ENCODE results near the gene HOXC11.

Gene HOXC11

DNA sequence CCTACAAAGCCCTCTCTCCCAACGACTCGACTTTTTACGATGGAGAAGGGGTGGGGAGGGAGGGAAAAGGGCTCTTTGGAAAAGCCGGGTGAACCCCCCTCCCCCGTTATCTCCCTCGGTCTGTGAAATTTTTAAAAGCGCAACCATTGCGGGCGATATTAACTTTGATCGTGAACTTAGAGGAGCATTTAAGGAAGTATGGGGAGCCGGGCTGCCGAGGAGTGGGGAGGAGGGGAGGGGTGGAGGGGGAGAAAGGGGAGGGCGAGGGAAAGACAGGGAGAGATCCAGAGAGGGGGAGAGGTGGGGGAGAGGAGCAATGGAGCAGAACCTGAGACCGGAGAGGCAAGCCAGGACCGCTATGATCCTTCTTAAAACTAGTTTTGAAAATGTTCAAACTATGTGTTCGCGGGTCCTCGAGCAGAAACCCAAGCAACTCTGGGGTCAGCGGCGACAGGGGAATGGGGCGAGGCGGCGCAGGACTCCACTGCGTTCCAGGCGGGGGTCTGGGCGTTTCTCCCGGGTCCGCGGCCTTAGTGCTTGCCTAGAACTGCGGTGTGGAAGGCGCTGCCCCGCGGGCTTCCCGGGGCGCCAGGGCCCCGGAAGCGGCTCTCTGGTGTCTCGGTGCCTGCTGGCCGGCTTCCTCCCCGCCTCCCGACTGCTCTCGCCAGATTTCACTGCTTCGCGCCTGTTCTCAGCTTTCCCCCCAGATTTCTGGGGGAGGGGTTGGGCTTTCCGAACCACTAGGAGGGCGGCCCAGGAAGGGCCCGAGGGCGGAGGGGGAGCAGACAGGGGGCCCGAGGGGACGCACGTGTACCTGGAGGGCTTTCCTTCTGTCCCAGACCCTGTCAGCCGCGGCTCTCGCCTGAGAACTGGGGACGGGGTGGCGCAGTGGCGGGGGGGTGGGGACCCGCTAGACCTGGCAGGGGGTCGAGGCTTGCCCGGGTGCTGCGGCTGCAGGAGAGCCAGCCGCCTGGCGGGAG, 1.4 kb downstream of the HOXC11 start, which contains the start of gene HOTAIR:
Gene HOTAIR (minus strand): TSS at position 871 of the 980 bp plus-strand sequence.
- no peak for DNase-seq

DNA sequence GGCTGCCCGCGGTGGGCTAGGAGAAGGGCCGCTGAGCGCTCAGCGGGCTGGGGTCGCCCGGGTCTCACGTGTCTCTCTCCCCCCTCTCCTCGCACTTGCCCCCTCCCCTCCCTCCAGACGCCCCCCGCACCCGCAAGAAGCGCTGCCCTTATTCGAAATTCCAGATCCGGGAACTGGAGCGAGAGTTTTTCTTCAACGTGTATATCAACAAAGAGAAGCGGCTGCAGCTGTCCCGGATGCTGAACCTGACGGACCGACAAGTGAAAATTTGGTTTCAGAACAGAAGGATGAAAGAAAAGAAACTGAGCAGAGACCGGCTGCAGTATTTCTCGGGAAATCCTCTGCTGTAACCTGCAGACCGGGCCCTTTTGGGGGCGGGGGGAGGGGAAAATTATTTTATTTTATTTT, 2.1 kb downstream of the HOXC11 start:
- DNase-seq, result no peak

DNA sequence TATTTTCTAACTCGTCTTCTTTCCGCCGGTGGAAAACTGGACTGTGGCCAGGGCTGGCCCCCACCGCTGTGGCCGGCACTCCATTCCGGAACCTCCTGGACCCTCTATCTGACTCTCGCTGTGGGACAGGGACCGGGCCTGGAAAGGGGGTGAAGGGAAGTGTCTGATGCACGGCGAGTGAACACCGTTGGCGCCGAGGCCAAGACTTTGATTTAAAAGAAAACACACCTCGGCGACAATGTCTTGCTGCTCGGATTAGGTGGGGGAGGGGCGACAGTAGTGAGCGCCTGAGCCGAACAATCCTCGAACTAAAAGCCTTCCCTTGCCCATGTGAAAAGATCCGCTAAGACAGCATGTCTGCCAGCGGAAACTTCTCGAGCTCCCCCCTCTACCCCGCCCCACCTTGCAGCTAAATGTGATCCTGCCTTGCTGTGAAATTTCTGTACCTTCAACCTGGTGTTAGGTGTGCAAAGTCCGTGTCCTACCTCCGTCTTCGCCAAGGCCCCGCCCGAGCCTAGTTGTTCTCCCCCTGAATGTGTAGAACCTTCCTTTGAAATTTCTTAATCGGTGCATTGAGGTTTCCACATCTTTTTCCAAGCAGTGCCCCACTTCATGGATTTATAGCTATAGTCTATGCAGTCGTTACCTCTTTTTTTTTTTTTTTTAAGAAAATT, 2.7 kb downstream of the HOXC11 start:
- DNase-seq, result no peak

GRCh38 chr12:53976172-53976822, 3.4 kb downstream of the HOXC11 start:
- DNase-seq, result no peak

DNA sequence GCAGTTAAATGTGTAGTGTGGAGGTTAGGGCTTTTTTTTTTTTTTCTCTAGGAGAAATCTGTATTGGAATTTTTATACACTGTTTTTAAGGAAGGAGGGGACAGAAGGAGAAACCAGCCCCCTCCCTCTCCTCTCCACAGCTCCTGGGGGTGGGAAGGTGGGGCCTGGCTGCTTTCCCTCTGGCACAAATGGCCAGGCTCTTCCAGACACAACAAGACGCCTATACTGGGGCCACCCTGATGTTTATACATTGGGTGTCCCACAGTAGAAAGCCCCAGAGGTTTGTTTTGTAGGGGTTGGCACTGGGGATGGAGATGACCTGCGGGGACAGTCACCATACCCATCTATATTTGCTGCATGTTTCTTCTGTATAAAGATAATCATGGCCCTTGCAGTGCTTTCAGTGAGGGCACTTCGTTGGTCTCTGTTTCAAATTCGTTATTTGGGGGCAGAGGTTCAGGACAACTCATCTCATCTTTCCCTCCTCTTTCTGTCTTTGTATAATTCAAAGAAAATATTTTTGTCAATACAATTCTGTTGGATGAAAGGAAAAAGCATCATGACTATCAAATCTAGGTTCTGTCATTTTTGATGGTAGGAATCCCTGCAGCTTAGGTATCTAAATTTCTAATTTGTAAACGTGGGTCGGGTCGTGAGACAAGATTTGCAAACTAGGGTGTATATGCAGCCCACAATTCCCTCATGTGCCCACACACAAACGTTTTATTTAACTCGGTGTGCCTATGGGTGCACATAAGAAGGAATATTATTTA, 4.1 kb downstream of the HOXC11 start:
- no peak for DNase-seq

GRCh38 chr12:53977596-53978445, 4.9 kb downstream of the HOXC11 start:
- no peak for DNase-seq

- DNase-seq, result no peak
Measured at GRCh38 chr12:53978477-53979356, 5.8 kb downstream of the HOXC11 start.

GRCh38 chr12:53980104-53980801, 7.3 kb downstream of the HOXC11 start:
- no peak for DNase-seq

DNA sequence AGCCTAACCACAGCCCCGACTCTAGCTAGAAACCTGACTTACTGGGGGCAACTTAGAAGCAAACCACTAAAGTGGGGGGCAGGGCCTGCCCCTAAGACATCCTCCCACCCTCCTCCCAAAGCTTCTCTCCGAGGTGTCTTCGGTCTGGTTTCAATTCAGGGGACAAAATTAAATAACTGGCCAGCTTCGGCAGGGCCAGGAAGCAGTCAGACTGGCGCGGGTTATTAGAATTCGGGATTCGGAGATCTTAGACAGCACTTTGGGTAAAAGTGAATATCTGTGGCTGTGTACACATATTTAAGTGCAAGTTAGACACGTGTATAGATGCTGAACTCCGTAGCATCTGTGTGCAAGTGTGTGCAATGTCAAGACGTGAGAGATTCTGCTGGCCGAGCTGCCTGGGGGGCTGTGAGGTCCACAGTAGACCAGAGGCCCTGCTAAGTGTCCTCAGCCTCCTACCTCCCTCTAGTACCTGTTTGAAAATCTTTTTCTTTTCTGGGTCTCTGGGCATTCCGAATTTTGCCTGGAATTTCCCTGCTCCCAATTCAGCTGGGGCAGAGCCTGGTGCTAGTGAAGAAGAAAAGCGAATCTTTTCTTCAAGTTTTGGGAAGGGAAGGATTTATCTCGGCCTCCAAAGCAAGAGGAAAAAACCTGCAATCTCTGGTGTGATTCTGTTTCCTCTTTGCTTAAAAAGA, 8.0 kb downstream of the HOXC11 start:
- DNase-seq, result no peak

DNA sequence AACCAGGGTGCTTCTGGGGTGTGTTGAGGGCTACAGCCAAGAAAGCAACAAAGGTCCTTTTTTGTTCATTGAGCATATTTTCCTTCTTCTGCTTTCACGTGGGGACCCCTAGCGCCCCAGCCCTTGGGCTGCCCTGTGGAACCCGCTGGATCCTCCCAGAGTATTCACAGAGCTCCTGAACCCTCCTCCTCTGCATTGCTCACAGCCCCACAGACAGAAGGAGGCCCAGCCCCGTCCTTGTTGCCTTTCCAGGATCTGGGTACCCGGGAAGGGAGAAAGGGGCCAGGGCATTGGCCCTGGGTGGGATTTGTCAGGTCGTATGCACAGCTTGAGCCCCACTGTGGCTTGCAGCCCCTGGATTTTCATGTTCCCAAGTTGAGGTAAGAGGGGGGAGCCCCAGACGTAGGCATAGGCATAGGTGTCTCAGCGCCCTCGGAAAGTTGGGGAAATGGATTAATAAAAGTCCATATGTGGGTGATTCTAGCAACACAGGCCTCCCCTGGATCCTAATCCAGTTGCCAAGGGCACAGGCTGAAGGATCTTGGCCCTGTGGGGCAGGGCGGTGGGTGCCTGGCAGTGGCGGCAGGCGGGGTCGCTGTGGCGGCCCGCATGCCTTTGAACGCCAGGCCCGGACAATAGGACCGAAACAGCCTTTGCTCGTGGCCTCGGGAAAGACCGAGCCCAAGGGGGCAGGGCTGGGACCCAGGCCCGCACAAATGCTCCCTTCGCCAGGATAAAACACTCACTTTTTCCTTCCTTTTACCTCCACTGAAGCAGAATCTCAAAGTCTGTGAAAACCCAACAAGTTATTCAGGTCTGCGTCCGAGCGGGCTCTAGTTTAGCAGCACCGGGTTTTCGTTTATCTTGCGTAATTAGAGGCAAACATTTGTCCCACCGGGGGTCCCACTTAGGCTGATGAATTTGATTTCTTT, 9.0 kb downstream of the HOXC11 start:
- no peak for DNase-seq

DNA sequence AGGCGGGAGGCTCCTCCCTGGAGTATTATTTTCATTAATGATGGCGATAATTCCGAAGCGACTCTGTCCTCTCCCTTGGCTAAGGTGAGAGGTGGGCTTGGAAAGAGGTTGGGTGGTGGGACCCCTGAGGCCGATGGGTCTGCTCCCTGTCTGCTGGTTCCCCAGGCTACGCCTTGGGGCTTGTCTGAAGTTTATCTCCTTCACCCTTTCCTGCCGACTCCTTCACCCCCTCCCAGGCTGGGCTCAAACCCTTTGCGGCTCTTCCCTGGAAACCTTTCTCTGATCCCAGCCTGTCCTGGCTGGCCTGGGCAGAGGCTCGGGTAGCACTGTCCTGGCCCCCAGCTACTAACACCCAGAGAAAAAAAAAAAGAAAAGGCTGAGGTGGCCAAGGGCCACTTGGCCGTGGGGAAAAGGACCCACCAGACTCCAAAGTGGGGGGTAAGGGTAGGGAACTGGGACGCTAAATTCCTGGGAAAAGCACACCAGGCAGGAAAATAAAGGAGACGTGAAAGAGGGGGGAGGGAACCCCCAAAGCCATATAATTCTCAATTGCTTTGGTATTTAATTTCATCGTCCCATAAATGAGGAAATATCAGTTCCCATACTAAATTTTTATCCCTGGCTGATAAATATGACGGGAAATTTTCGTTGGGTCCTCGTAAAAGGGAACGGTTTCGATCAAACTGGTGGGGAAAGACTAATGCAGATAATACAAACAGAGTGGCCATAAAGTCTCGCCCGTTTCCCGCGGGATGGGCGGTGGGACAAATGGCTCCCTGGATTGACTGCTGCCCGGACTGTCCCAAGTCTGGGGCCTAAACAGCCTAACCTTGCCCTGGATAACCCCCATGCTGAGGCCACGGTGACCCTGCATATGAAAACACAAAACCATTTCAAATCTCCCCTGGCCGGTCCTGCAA, 10.0 kb downstream of the HOXC11 start:
- no peak for DNase-seq

DNA sequence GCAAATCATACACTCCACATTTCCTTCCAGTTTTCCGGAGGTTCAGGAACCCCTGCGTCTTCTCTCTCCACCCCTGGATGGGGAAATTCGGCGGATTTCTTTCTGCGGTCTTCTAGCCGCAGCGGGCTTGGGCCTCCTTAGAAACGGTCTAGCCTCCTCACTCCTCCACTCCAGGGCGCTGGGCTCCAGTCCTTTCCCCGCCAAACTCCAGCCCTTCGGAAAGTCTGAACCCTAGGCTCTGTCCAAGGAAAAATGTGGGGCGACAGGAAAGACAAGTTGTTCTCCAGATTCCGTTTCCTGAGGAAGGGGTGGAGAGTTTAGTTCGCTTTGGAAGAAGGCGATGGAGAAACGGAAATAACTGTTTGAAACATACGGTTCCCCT, 10.6 kb downstream of the HOXC11 start:
- no peak for DNase-seq

DNA sequence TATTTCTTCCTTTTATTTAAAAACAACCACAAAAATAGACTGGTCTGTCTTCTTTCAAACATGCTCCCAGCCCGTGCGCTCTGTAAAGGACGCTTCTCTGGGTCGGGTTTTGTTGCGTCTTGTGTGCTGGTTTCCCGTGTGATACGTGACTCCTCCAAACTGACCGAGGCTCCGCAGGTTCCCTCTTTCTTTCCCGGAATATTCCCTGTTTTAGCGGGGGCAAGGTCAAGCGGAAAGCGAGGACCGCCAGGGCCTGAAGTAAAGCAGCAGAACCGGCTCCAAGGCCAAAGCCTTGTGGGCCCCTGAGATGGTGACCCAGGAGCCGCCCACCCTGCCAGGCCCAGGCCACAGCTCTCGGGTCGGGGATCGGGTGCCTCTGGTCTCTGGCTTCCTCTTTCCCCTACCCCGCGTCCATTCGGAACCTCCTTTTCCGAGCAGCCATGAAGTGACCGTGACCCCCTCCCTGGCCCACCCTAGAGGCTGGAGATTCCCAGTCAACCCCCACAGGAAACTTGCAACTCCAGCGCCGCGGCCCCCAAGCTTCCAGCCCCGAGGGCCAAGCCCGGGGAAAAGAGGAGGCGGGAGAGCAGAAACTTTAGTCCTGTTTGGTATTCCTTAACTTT, 11.1 kb downstream of the HOXC11 start:
- no peak for DNase-seq

DNA sequence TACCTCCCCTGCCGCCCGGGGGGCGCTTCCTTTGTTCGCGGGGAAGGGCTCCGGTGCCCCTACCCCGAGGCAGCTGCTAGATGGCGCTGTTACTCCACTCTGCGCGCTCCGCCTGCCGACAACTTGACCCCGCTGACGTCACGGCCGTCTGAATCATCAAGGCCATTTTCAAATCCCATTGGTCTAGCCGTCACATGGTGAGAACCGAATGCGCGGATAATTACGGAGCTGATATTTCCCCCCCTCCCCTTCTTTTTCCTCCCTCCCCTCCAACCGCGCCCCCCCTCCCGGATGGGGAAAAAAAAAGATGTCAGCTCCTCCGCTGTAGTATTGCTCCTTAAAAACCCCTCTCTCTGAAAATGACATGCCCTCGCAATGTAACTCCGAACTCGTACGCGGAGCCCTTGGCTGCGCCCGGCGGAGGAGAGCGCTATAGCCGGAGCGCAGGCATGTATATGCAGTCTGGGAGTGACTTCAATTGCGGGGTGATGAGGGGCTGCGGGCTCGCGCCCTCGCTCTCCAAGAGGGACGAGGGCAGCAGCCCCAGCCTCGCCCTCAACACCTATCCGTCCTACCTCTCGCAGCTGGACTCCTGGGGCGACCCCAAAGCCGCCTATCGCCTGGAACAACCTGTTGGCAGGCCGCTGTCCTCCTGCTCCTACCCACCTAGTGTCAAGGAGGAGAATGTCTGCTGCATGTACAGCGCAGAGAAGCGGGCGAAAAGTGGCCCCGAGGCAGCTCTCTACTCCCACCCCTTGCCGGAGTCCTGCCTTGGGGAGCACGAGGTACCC, 12.2 kb downstream of the HOXC11 start, which contains the start of gene HOXC10:
Gene HOXC10 (plus strand): TSS at position 246 of the 791 bp plus-strand sequence. CDS start 114 bp downstream, at position 360.
- DNase-seq, result peak; percentile 87

DNA sequence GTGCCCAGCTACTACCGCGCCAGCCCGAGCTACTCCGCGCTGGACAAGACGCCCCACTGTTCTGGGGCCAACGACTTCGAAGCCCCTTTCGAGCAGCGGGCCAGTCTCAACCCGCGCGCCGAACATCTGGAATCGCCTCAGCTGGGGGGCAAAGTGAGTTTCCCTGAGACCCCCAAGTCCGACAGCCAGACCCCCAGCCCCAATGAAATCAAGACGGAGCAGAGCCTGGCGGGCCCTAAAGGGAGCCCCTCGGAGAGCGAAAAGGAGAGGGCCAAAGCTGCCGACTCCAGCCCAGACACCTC, 12.7 kb downstream of the HOXC11 start:
- DNase-seq, result no peak

Measured in NCI-H1105 (cell line).